Adrenal gland (tissue), 5 donors: Measurements from ENCODE around the gene ADISSP.
A peak's percentile ranks its signal among the peaks of the same experiment; 100 is the strongest.

Source experiments
- POLR2A ChIP-seq, 2 donors: fragments of 450-650 bp; IDR thresholded peaks; one replicate each; pipeline ENCODE4 v1.6.1; 2017; ENCODE audit warnings: antibody characterized with exemption in 2 of 2, mild to moderate bottlenecking in 2 of 2, moderate library complexity in 1 of 2
- TF ChIP-seq, protein P1 (sequence below), 6 experiments: fragments of 450-650 bp in 4 of 6; fragments of 200-600 bp in 2 of 6; sonication (generic) in 1 of 6; IDR thresholded peaks; 1 replicate in 5 of 6; 2 replicates in 1 of 6; pipeline versions ENCODE4 v1.5.1 to v1.8.0; 2016 to 2021; ENCODE audit warnings: antibody characterized with exemption in 6 of 6, mild to moderate bottlenecking in 2 of 6, moderate library complexity in 1 of 6
- donor health status: DM: no; HTN: no; CAD: no.

GRCh38 chr20:3710703-3711483 is 56.7 kb downstream of the ADISSP start:
- TF ChIP-seq, protein P1, sequence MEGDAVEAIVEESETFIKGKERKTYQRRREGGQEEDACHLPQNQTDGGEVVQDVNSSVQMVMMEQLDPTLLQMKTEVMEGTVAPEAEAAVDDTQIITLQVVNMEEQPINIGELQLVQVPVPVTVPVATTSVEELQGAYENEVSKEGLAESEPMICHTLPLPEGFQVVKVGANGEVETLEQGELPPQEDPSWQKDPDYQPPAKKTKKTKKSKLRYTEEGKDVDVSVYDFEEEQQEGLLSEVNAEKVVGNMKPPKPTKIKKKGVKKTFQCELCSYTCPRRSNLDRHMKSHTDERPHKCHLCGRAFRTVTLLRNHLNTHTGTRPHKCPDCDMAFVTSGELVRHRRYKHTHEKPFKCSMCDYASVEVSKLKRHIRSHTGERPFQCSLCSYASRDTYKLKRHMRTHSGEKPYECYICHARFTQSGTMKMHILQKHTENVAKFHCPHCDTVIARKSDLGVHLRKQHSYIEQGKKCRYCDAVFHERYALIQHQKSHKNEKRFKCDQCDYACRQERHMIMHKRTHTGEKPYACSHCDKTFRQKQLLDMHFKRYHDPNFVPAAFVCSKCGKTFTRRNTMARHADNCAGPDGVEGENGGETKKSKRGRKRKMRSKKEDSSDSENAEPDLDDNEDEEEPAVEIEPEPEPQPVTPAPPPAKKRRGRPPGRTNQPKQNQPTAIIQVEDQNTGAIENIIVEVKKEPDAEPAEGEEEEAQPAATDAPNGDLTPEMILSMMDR (IDR thresholded peaks at IDR 0.05) = peak; percentile 85 to 99 (median 90)
- no peak for TF ChIP-seq POLR2A (IDR thresholded peaks at IDR 0.05)
